MM.1S (cell line): Measurements from ENCODE around the gene KAT14.

Experiments used
- EZH2 ChIP-seq: fragments of 300-600 bp; sonication (generic); optimal IDR thresholded peaks from 2 replicates; pipeline ENCODE3; 2017; ENCODE audit warnings: low read depth, mild to moderate bottlenecking, antibody characterized with exemption, low read length, mixed read lengths
- EZH2phosphoT487 ChIP-seq: fragments of 300-600 bp; sonication (generic); IDR thresholded peaks from 2 replicates; pipeline ENCODE4 v1.6.1; 2018; ENCODE audit warnings: antibody characterized with exemption, low read length
- TF ChIP-seq, protein P1 (sequence below): fragments of 300-600 bp; sonication (generic); IDR thresholded peaks from 2 replicates; pipeline ENCODE4 v1.5.1; 2016; ENCODE audit warnings: antibody characterized with exemption, low read length, mixed read lengths

DNA sequence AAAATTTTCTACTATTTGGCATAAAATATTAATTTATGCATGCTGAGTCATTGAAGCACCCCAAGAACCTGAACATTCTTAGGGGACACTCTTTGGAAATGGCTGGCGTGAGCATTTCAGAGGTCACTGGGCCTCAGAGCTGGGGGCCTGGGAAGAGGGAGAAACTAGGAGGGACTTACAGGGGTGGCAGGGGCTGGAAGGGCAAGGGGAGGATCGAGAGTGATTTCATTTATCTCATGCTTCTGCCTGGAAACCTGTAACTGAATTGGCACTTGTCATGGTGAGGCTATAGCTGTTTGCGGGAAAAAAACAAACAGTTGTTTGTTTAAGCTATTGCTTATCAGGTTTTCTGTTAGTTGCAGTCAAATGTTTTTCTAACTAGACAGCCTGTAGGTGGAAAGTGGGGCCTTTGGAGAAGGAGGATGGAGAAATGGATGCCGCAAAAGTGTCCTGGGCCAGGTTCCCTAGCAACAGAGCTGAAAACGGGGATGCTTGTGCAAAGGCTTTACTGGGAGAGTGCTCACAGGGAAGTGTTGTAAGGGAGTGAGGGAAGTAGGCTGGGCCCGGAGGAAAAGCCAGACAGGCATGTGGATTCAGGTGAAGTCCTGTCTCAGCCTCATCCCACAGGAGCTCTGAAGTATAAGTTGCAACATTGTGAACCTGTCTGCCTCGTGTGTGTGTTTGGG lies 36.4 kb upstream of the KAT14 start:
- TF ChIP-seq, protein P1, sequence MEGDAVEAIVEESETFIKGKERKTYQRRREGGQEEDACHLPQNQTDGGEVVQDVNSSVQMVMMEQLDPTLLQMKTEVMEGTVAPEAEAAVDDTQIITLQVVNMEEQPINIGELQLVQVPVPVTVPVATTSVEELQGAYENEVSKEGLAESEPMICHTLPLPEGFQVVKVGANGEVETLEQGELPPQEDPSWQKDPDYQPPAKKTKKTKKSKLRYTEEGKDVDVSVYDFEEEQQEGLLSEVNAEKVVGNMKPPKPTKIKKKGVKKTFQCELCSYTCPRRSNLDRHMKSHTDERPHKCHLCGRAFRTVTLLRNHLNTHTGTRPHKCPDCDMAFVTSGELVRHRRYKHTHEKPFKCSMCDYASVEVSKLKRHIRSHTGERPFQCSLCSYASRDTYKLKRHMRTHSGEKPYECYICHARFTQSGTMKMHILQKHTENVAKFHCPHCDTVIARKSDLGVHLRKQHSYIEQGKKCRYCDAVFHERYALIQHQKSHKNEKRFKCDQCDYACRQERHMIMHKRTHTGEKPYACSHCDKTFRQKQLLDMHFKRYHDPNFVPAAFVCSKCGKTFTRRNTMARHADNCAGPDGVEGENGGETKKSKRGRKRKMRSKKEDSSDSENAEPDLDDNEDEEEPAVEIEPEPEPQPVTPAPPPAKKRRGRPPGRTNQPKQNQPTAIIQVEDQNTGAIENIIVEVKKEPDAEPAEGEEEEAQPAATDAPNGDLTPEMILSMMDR: no peak
- TF ChIP-seq EZH2 (no peak), EZH2phosphoT487 (no peak)
